ENCODE measurements around the gene ARL15.

The ARL15 gene

GRCh38 chr5:54195701-54196100 lies 114.7 kb downstream of the ARL15 start:
- Histone ChIP-seq H3K36me3 (no peaks in the 10 kb centered on the region), H3K4me3 (ENCODE audit: low read depth, low read length) (no peak overlapping the region), H3K4me1 (no peaks in the 10 kb centered on the region), H3K9me3 (no peaks in the 10 kb centered on the region), H3K27me3 (no peaks in the 10 kb centered on the region)
- no peak for TF ChIP-seq CTCF (IDR thresholded peaks at IDR 0.05; ENCODE audit: low read depth, low read length)
- DNase-seq, result no peak

- no peak for TF ChIP-seq CTCF (IDR thresholded peaks at IDR 0.05; ENCODE audit: low read depth, low read length)
- no peak for DNase-seq
These were observed 116.1 kb downstream of the ARL15 start for GRCh38 chr5:54194318-54194717.

GRCh38 chr5:54187694-54188093 lies 122.7 kb downstream of the ARL15 start:
- no peak for TF ChIP-seq CTCF (IDR thresholded peaks at IDR 0.05; ENCODE audit: low read depth, low read length)
- DNase-seq, result no peak
- H3K9me3 ChIP-seq, result no peaks in the 10 kb centered on the region
- H3K4me3 ChIP-seq (ENCODE audit: low read depth, low read length), result no peak overlapping the region
- H3K4me1 ChIP-seq, result no peaks in the 10 kb centered on the region
- no peaks in the 10 kb centered on the region for H3K36me3 ChIP-seq
- H3K27me3 ChIP-seq, result no peaks in the 10 kb centered on the region

More at GRCh38 chr5:54194318-54194717, 116.1 kb downstream of the ARL15 start:
- H3K4me3 ChIP-seq (ENCODE audit: low read depth, low read length), result no peak overlapping the region
- no peaks in the 10 kb centered on the region for H3K9me3 ChIP-seq
- H3K27me3 ChIP-seq, result no peaks in the 10 kb centered on the region
- no peaks in the 10 kb centered on the region for H3K4me1 ChIP-seq
- no peaks in the 10 kb centered on the region for H3K36me3 ChIP-seq

- no peaks in the 10 kb centered on the region for H3K36me3 ChIP-seq
- H3K27me3 ChIP-seq, result no peaks in the 10 kb centered on the region
- no peak for DNase-seq
- TF ChIP-seq CTCF (IDR thresholded peaks at IDR 0.05; ENCODE audit: low read depth, low read length), result no peak
- no peaks in the 10 kb centered on the region for H3K9me3 ChIP-seq
- H3K4me3 ChIP-seq (ENCODE audit: low read depth, low read length), result no peak overlapping the region
- H3K4me1 ChIP-seq, result no peaks in the 10 kb centered on the region
These were observed 123.4 kb downstream of the ARL15 start for GRCh38 chr5:54186912-54187445.

- Histone ChIP-seq H3K36me3 (no peaks in the 10 kb centered on the region), H3K27me3 (no peaks in the 10 kb centered on the region), H3K4me3 (ENCODE audit: low read depth, low read length) (no peak overlapping the region), H3K9me3 (no peaks in the 10 kb centered on the region), H3K4me1 (no peaks in the 10 kb centered on the region)
- TF ChIP-seq CTCF (IDR thresholded peaks at IDR 0.05; ENCODE audit: low read depth, low read length), result no peak
- no peak for DNase-seq
These were observed 124.3 kb downstream of the ARL15 start for GRCh38 chr5:54186108-54186507.

- Histone ChIP-seq H3K36me3 (no peaks in the 10 kb centered on the region), H3K4me3 (ENCODE audit: low read depth, low read length) (no peak overlapping the region), H3K27me3 (no peaks in the 10 kb centered on the region), H3K9me3 (no peaks in the 10 kb centered on the region), H3K4me1 (no peaks in the 10 kb centered on the region)
- no peak for DNase-seq
- no peak for TF ChIP-seq CTCF (IDR thresholded peaks at IDR 0.05; ENCODE audit: low read depth, low read length)
These were observed 125.6 kb downstream of the ARL15 start for GRCh38 chr5:54184806-54185205.

All from BE2C (cell line).